PC-9 (cell line): ENCODE data around the gene PIGN. TPM values are rescaled to one million over a fixed set of nuclear protein-coding genes. Genes with fewer than 3 reads are reported as not detected.

Experiments used
- BruUV-seq: library from RNA; stranded (reverse); fragments of 400-500 nt; replicated peaks from 2 replicates; lab custom pipeline; 2021; lab: Mats Ljungman, UMichigan
- CTCF ChIA-PET: fragments of 300-600 bp; sonication (Branson Sonifier 250); formaldehyde crosslinking; loops from one replicate; lab custom pipeline; 2022; ENCODE audit warnings: antibody characterized with exemption; lab: Charles Lee
- POLR2A ChIA-PET: fragments of 300-600 bp; sonication (Branson Sonifier 250); formaldehyde crosslinking; loops from one replicate; lab custom pipeline; 2022; ENCODE audit warnings: antibody characterized with exemption; ENCODE audit not compliant: unreplicated experiment; lab: Charles Lee
- DNase-seq, 2 experiments: peaks; one replicate each; pipeline versions ENCODE4 v3.0.0 to v3.0.0-alpha.2; 2015 to 2022; ENCODE audit warnings: mixed read lengths in 1 of 2
- H2AFZ ChIP-seq: fragments of 200-600 bp; sonication (generic); 2 replicates; pipeline ENCODE4 v1.8.1; 2017; ENCODE audit warnings: antibody characterized with exemption
- H3F3A ChIP-seq: fragments of 200-600 bp; sonication (generic); 2 replicates; pipeline ENCODE4 v1.8.1; 2017; ENCODE audit warnings: antibody characterized with exemption, mild to moderate bottlenecking, low read depth; ENCODE audit not compliant: insufficient read depth
- H3K27ac ChIP-seq: fragments of 200-600 bp; sonication (generic); 2 replicates; pipeline ENCODE4 v1.6.1; 2016; ENCODE audit warnings: mixed run types
- H3K27me3 ChIP-seq: fragments of 200-600 bp; sonication (generic); 2 replicates; pipeline ENCODE4 v1.6.1; 2016; ENCODE audit warnings: low read depth, mixed run types; ENCODE audit not compliant: insufficient read depth
- H3K36me3 ChIP-seq: fragments of 200-600 bp; sonication (generic); 2 replicates; pipeline ENCODE4 v1.6.1; 2016; ENCODE audit warnings: low read depth, mixed run types
- H3K4me1 ChIP-seq: fragments of 200-600 bp; sonication (generic); replicated peaks from 2 replicates; pipeline ENCODE4 v1.6.1; 2016; ENCODE audit warnings: mixed run types; ENCODE audit not compliant: insufficient read depth
- H3K4me2 ChIP-seq: fragments of 200-600 bp; sonication (generic); 2 replicates; pipeline ENCODE4 v1.6.1; 2017; ENCODE audit warnings: mixed run types
- H3K4me3 ChIP-seq: fragments of 200-600 bp; sonication (generic); 2 replicates; pipeline ENCODE4 v1.6.1; 2016; ENCODE audit warnings: mixed run types
- H3K79me2 ChIP-seq: fragments of 200-600 bp; sonication (generic); 2 replicates; pipeline ENCODE4 v1.6.1; 2017; ENCODE audit warnings: low read depth, mixed run types
- H3K9me2 ChIP-seq: fragments of 200-600 bp; sonication (generic); 2 replicates; pipeline ENCODE4 v1.8.1; 2017; ENCODE audit warnings: mild to moderate bottlenecking; ENCODE audit not compliant: insufficient read depth
- H3K9me3 ChIP-seq: fragments of 200-600 bp; sonication (generic); 2 replicates; pipeline ENCODE4 v1.8.1; 2016; ENCODE audit warnings: low read depth; ENCODE audit not compliant: insufficient read depth
- H4K20me1 ChIP-seq: fragments of 200-600 bp; sonication (generic); 2 replicates; pipeline ENCODE4 v1.8.1; 2017; ENCODE audit not compliant: insufficient read depth
- CTCF ChIP-seq: fragments of 200-600 bp; sonication (generic); conservative IDR thresholded peaks from 2 replicates; pipeline ENCODE4 v1.6.1; 2017; ENCODE audit warnings: mixed run types, antibody characterized with exemption, mild to moderate bottlenecking, moderate library complexity
- EZH2 ChIP-seq: fragments of 200-600 bp; sonication (generic); IDR thresholded peaks from 2 replicates; pipeline ENCODE4 v1.8.0; 2017; ENCODE audit warnings: antibody characterized with exemption, low read depth
- intact Hi-C: fragments of 100-400 bp; cut with micrococcal nuclease; formaldehyde crosslinking; loops from one replicate; pipeline ENCODE4 v1.10.0; 2022; ENCODE audit not compliant: unreplicated experiment
- total RNA-seq: library from RNA; stranded (reverse); gene quantifications from 2 replicates; pipeline ENCODE4 v1.2.3, GENCODE V29; 2021

PIGN gene
- total RNA-seq, 1 experiment from 2014 or later, result 20.3 TPM

DNA sequence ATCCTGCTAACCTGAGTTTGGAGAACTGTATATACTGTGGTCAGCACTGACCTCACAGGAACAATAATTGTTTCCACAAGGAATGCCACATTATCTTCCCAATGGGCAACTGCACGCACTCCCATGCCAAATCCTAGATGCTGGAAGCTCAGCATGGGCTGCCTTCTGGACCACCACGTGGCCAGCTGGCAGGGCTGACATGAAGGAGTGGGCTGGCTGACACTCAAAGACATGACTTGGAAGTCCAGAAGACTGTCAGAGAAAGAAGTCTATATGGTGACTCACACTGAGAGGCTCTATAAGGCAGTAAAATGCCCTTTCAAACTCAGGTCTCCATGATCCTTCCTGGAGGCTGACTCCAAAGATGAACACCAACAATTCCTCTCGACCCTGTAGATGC lies 195.7 kb downstream of the PIGN start:
- Histone ChIP-seq H3K27ac (no peak overlapping the region), H3K27me3 (no peaks in the 10 kb centered on the region), H3K4me1 (peaks cover 13% of the 10 kb centered on the region), H3K9me3 (no peaks in the 10 kb centered on the region), H3K4me2 (no peak overlapping the region), H3K9me2 (no peaks in the 10 kb centered on the region), H2AFZ (no peak overlapping the region), H4K20me1 (no peaks in the 10 kb centered on the region), H3K4me3 (no peak overlapping the region), H3K36me3 (no peaks in the 10 kb centered on the region), H3K79me2 (no peaks in the 10 kb centered on the region), H3F3A (no peaks in the 10 kb centered on the region)
- CTCF ChIA-PET, result no interaction called here
- POLR2A ChIA-PET, result no interaction called here
- intact Hi-C loops, result no loop called here
- TF ChIP-seq CTCF (no peak), EZH2 (no peak)
- BruUV-seq, result no TSS peak
- DNase-seq, result no peak

Other genes with a start within 250 kb of the PIGN start
- 19.6 and 20.1 TPM in 2 replicates for gene RELCH, start 199 bp upstream of the PIGN start, total RNA-seq
- 6.3 and 6.7 TPM in 2 replicates for gene TNFRSF11A, start 138.3 kb upstream of the PIGN start, total RNA-seq